PC-3 (cell line): ENCODE results near the gene BCL11A.

Experiments
- CTCF ChIP-seq: fragments of 300-600 bp; sonication (generic); conservative IDR thresholded peaks from 2 replicates; pipeline ENCODE4 v1.5.1; 2017; ENCODE audit warnings: antibody characterized with exemption, low read depth, mild to moderate bottlenecking, low read length
- EZH2 ChIP-seq: fragments of 300-600 bp; sonication (generic); IDR thresholded peaks from one replicate; pipeline ENCODE4 v1.6.1; 2017; ENCODE audit warnings: antibody characterized with exemption, mild to moderate bottlenecking, low read length; ENCODE audit not compliant: unreplicated experiment
- EZH2phosphoT487 ChIP-seq: fragments of 300-600 bp; sonication (generic); IDR thresholded peaks from 2 replicates; pipeline ENCODE4 v1.6.1; 2018; ENCODE audit warnings: mild to moderate bottlenecking, antibody characterized with exemption, low read length, borderline replicate concordance

- TF ChIP-seq CTCF (no peak), EZH2 (no peak), EZH2phosphoT487 (no peak)
These were observed 65.2 kb downstream of the BCL11A start for GRCh38 chr2:60488291-60488690.
